OCI-LY3 (cell line): ENCODE measurements around the gene FOXF2.

Source experiments
- CTCF ChIP-seq: fragments of 200-600, 300-600 bp; sonication (generic); IDR thresholded peaks from 2 replicates; pipeline ENCODE4 v1.5.1; 2014; ENCODE audit warnings: antibody characterized with exemption, low read length, low read depth
- EZH2phosphoT487 ChIP-seq: fragments of 200-600 bp; shearing (Covaris generic); IDR thresholded peaks from 2 replicates; pipeline ENCODE4 v1.6.1; 2018; ENCODE audit warnings: antibody characterized with exemption, mixed run types, low read depth

GRCh38 chr6:1390946-1391799 lies 1.8 kb downstream of the FOXF2 start:
- TF ChIP-seq CTCF (no peak), EZH2phosphoT487 (no peak)
